ENCODE results near the gene SIGLECL1. TPM values are rescaled to one million over a fixed set of nuclear protein-coding genes. Genes with fewer than 3 reads are reported as not detected.

Gene SIGLECL1
- total RNA-seq, 2 donors from 2014 or later, result not detected

DNA sequence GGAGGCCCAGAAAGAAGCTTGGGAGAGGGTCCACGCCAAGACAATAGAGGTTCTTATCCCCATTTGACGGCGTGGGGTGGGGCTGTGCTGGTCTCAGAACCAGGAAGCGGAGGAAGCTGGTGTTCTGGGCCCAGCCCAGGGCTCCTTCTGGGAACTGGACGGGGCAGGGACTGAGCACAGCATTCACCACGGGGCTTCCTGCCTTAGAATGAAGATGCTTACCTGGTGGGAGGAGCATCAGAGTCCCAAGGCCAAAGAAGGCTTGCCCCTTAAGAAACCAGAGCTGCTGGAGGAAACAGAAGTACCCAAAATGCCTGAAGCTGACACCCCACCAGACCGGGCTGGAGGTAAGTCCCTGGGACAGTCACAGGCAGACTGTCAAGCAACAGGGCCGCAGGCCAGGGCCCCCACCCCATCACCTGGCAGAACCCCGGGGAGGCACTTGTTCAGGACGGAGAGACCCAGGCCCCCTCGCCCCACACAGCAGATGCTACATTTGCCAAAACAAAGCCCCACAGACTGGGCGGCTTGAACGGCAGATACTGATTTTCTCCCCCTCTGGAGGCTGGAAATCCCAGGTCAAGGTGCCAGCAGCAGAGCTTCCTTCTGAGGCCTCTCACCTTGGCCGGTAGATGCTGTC lies 42.8 kb downstream of the SIGLECL1 start:
- intact Hi-C loops (cut with DNase I), result no loop called here
- DNase-seq (ENCODE audit: low spot score), result no peak

DNA sequence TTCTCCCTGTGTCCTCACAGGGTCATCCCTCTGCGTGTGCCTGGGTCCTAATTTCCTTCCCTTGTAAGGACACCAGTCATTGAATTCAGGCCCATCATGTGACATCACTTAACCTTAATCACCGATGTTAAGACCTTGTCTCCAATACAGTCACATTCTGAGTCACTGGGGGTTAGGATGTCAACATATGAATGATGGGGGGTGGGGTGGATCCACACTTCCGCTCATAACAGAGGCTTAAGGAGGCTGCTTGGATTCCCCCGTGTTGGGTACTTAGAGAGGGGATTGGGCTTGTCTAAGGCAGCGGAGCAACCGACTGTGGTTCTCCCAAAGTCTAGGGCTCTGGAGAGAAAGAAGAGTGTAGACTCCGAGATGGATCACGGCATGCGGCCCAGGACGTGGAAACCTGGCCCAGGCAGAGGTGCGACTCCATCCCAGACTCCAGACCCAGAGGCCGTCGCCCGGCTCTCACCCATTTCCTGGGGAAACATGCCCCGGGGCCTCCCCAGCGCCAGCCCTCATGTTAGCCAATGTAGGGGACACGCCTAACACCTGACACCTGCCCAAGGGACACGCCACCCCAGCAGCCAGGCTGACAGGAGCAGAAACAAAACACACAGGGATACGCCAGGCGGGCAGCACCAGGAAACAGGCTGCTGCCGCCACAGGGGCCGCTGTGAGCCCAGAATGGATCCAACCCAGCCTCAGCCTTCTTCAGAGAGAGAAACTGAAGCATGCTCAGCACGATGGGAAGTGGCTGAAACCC lies 43.5 kb downstream of the SIGLECL1 start:
- no peak for DNase-seq (ENCODE audit: low spot score)
- intact Hi-C loops (cut with DNase I), result no loop called here

DNA sequence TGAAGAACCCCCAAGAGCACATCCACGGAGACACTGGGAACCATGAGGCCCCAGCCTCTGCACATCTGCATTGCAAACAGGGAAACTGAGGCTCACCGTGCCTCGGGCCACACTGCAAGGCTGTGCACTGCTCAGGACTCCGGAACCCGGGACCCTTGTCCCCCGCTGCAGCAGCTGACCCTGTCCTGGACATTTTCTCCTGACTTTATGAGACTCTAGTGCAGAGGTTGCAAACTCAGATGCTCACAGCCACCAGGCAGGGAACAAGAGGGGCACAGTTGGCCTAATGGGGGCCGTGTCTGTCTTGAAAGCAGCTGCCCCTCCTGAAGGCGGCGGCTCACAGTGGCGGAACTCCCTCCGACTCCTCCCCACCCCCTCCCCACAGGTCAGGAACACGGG lies 44.1 kb downstream of the SIGLECL1 start:
- no peak for DNase-seq (ENCODE audit: low spot score)

DNA sequence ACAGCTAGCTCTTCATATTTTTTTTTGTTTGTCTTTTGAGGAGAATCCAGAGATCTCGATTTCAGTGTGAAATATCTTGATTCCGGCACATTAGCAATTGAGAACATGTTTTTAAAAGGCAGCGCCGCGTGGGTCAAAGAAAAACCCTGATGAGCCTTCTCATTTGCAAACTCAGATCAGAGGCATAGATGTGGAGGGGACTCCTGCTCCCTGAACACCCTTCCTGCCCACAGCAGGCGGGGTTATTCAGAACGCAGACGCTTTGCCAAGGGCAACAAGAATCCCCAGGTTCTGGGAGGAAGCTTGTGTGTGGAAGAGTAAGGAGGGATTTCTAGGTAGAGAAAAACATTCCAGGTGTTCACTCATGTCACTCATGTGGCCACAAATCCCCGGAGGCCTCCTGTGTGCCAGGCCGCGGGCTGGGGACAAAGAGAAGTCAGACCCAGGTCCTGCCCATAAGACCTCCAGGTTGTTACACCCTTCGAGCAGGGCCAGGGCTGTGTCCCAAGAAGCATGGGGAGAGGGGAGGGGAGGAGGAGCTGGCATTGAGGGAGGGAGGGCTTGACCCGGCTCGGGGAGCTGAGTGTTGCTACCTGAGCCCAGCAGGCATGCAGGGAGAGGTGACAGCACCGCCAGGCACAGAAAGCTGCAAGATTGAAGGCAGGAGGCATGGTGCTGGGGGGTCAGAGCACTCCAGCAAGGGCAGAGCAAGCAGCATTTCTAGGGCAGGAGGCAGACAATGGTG lies 44.7 kb downstream of the SIGLECL1 start:
- no peak for DNase-seq (ENCODE audit: low spot score)
- intact Hi-C loops (cut with DNase I), result no loop called here

More for the DNA sequence above, 44.1 kb downstream of the SIGLECL1 start:
- intact Hi-C loops (cut with DNase I), result no loop called here

DNA sequence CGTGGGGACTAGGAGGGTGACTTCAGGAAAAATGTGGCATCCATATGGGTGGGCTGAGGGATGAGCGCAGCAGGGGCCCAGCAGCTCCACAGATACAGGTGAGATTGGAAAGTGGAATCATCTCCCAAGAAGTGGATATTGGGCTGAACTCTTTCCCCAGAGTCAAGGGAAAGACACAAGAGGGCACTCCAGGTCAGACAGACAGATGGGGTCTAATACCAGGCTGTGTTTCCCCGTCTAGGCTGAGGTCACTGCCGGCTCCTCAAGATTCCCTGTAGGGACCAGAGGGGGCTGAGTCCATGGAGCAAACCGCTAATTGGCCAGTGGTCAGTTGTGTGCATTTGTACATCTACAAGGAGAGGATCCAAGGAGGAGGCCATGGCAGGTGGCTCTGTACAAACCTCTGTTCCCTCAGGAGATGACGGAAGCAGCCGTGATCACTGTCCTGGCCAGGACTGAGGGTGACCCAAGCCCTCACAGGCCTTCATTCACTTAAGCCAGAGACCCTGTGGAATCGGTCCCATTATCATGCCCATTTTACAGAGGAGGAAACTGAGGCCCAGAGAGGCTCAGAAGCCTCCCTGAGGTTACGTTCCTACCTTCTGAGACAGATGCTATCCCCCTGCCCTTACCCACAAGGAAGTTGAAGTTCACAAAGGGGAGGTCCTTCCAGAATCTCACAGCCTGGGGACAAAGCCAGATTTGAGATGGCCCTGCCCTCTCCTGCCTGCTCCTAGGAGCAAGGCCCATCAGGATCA lies 45.6 kb downstream of the SIGLECL1 start:
- no peak for DNase-seq (ENCODE audit: low spot score)
- intact Hi-C loops (cut with DNase I), result no loop called here

DNA sequence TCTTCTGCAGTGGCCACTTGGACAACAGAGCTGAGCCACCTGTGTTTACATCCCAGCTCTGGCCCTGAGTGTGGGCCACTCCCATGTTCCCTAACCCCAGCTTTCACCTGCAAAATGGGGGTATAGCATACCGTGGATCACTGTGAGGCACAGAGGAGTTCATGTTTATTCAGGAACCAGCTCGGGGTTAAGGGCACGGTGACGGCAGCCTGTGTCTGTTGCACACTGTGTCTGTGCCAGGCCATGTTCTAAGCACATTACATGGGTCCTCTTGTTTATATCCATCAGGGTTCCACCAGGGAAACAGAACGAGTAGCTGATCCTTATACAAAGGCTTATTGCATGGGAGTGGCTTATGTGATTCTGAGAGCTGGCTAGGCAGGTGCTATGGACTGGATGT lies 46.5 kb downstream of the SIGLECL1 start:
- intact Hi-C loops (cut with DNase I), result no loop called here
- no peak for DNase-seq (ENCODE audit: low spot score)

DNA sequence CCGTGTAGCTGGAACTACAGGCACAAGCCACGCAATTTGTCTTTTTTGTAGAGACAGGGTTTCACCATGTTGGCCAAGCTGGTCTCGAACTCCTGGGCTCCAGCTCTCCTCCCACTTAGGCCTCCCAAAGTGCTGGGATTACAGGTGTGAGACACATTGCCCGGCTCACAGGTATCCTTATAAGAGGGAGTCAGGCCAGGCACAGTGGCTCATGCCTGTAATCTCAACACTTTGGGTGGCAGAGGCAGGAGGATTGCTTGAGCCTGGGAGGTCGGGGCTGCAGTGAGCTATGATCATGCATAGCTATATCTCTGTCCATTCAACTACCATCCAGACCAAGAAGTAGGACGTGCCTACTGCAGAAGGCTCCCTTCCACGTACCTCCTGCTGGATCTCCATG lies 50.4 kb downstream of the SIGLECL1 start:
- intact Hi-C loops (cut with DNase I), result no loop called here
- no peak for DNase-seq (ENCODE audit: low spot score)

DNA sequence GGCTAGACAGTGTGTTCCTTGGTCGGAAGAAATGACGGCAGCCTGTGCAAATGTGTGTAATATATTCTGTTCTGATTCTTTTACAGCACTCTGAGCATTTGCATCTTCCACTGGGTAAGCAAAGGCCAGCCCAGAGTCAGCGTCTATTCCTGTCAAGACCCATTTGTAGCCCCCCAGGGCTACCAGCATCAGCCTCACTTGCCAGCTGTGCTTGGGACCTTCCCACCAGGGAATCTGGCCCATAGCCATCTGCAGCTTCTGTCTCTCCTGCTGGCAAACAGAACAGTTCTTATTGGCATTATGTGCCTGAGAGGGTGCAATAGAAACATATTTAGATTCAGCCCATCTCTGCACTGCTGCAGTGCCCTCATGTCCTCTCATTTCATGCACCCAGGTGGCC lies 54.6 kb downstream of the SIGLECL1 start:
- intact Hi-C loops (cut with DNase I), result no loop called here
- DNase-seq (ENCODE audit: low spot score), result peak; percentile 35

DNA sequence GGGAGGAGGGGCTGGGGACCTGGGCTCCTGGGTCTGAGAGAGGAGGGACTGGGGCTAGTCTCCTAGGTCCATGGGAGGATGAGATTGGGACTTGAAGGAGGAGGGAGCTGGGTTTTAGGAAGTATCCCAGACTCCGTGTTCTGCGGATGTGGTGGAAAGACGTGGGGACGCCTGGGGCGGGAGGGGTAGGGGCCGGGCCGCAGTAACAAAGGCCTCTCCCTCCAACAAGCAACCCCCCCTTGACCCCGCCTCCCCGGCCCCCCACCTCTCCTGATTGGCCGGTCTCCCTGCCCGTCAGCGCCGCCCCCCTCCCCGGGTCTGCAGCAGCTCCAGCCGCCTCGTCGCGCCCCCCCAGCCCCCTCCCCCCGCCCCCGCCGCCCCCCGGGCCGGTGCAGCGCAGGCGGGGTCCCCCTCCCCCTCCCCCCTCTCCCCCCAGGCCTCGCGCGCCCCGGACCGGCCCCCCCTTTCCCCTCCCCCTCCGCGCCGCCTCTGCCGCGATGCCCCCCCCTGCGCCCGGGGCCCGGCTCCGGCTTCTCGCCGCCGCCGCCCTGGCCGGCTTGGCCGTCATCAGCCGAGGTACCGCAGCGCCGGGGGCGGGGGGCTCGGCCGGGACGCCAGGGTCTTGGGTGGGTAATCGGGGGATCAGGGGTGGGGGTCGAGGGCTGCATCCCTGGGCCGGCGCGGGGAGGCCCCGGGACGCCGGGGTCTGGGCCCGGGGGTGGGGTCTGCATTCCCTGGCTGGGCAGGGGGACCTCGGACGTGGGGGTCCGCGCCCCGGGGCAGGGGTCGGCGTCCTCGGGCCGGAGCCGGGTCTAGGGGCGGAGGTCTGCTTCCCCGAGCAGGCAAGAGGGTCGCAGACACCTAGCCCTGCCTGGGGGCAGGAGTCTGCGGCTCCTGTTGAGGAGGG lies 60.7 kb downstream of the SIGLECL1 start, which contains the start of gene IGLON5:
Gene IGLON5, plus strand, starts transcription at position 294 of the 907 bp plus-strand sequence. Its CDS starts 204 bp downstream, at position 498.
- intact Hi-C loops (cut with DNase I), result no loop called here
- DNase-seq (ENCODE audit: low spot score), result peak; percentile 76

DNA sequence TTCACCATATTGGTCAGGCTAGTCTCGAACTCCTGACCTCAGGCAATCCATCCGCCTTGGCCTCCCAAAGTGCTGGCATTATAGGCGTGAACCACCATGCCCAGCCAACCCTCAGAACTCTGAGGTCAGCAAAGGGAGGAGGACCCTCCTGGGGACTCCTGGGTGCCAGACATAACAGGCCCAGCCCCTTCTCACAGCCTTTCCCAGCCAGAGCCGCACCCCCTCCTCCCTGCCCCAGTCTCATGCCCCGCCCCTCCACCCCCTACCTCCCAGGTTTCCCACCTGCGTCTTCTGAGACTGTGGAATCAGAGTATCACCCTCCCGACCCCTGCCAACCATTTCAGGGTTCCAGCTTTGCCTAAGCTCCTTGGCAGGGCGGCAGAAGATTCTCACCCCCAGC lies 65.8 kb downstream of the SIGLECL1 start:
- intact Hi-C loops (cut with DNase I), result no loop called here
- DNase-seq (ENCODE audit: low spot score), result no peak

DNA sequence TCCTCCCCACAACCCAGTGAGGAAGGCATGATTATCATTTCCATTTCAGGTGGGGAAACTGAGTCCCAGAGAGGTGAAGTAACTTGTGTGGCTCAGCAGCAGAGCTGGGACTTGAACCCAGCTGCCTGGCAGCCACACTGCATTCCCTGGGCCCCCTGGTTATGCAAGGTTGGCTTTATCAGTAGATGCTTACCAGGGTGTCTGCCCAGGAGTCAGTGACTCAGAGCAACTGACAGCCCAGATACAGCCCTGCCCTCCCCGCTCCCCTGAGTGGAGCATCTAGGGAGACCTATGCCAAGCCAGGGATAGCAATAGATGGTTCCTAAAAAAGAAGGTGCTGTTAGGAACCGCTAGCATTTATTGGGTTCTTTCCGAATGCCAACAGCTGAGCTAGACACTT lies 66.5 kb downstream of the SIGLECL1 start:
- intact Hi-C loops (cut with DNase I), result no loop called here
- no peak for DNase-seq (ENCODE audit: low spot score)

DNA sequence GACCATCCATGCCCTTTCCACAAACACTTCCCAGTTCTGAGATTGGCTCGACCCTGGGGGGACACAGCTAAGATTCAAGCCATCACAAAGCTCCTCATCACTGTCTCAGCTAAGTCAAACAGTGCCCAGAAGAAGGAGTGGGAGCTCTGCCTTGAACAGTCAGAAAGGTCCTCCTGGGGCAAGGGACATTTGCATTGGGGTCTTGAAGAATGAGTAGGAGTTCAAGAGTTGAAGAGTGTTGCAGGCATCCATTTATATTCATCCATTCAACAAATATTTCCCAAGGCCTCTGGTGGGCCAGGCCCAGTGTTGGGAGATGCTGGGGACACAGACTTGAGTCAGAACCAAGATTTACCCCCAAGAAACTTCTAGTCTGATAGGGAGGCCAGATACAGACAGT lies 67.1 kb downstream of the SIGLECL1 start:
- intact Hi-C loops (cut with DNase I), result no loop called here
- no peak for DNase-seq (ENCODE audit: low spot score)

Small RNA genes within 50 kb of the gene (microRNA-seq; reads per million reads assigned to microRNA genes)
- gene MIR8074 (ENCODE audit: borderline microRNAs expressed in 2 of 2), result 0 reads per million in 2 donors

Other genes with a start within 250 kb of the SIGLECL1 start
- gene KLK8, start 249.5 kb upstream of the SIGLECL1 start, total RNA-seq, result not detected
- not detected for gene KLK10, start 231.4 kb upstream of the SIGLECL1 start, total RNA-seq
- gene KLK11, start 224.5 kb upstream of the SIGLECL1 start, total RNA-seq, result not detected
- gene KLK12, start 216.1 kb upstream of the SIGLECL1 start, total RNA-seq, result not detected
- gene KLK13, start 186.0 kb upstream of the SIGLECL1 start, total RNA-seq, result not detected
- gene KLK14, start 168.2 kb upstream of the SIGLECL1 start, total RNA-seq, result not detected
- 1 to 10 TPM; 3.7 to 5.0 TPM for gene CTU1, start 142.7 kb upstream of the SIGLECL1 start, total RNA-seq
- 10 to 100 TPM in 1 of 2 donors, 1 to 10 TPM in 1; 8.7 to 12.6 TPM for gene SIGLEC9, start 126.2 kb upstream of the SIGLECL1 start, total RNA-seq
- gene SIGLEC7, start 108.8 kb upstream of the SIGLECL1 start, total RNA-seq, result 1 to 10 TPM; 1.8 to 5.5 TPM
- 10 to 100 TPM in 1 of 2 donors, 1 to 10 TPM in 1; 10.0 to 17.4 TPM for gene CD33, start 26.0 kb upstream of the SIGLECL1 start, total RNA-seq
- under 1 TPM; 0.19 to 0.33 TPM for gene IGLON5, start 60.6 kb downstream of the SIGLECL1 start, total RNA-seq
- gene VSIG10L, start 91.1 kb downstream of the SIGLECL1 start, total RNA-seq, result 1 to 10 TPM; 2.0 to 2.9 TPM
- 10 to 100 TPM; 44.4 to 50.8 TPM for gene ETFB, start 115.3 kb downstream of the SIGLECL1 start, total RNA-seq
- 1 to 10 TPM in 1 of 2 donors, under 1 TPM in 1; 0.62 to 1.2 TPM for gene CLDND2, start 117.9 kb downstream of the SIGLECL1 start, total RNA-seq
- gene NKG7, start 121.6 kb downstream of the SIGLECL1 start, total RNA-seq, result 1 to 10 TPM; 3.0 to 4.8 TPM
- not detected for gene LIM2, start 136.9 kb downstream of the SIGLECL1 start, total RNA-seq
- gene C19orf84, start 139.5 kb downstream of the SIGLECL1 start, total RNA-seq, result not detected
- gene SIGLEC10, start 166.6 kb downstream of the SIGLECL1 start, total RNA-seq, result 10 to 100 TPM in 1 of 2 donors, 1 to 10 TPM in 1; 3.3 to 13.5 TPM
- under 1 TPM; 0.19 to 0.42 TPM for gene SIGLEC8, start 207.4 kb downstream of the SIGLECL1 start, total RNA-seq
- gene CEACAM18, start 227.5 kb downstream of the SIGLECL1 start, total RNA-seq, result not detected

Data from posterior vena cava (tissue), 2 donors.